PC-9 (cell line): ENCODE data around the gene ERP29. TPM values are rescaled to one million over a fixed set of nuclear protein-coding genes. Genes with fewer than 3 reads are reported as not detected.
A peak's percentile ranks its signal among the peaks of the same experiment; 100 is the strongest.

Experiments used
- BruUV-seq: library from RNA; stranded (reverse); fragments of 400-500 nt; replicated peaks from 2 replicates; lab custom pipeline; 2021; lab: Mats Ljungman, UMichigan
- CTCF ChIA-PET: fragments of 300-600 bp; sonication (Branson Sonifier 250); formaldehyde crosslinking; loops from one replicate; lab custom pipeline; 2022; ENCODE audit warnings: antibody characterized with exemption; lab: Charles Lee
- POLR2A ChIA-PET: fragments of 300-600 bp; sonication (Branson Sonifier 250); formaldehyde crosslinking; loops from one replicate; lab custom pipeline; 2022; ENCODE audit warnings: antibody characterized with exemption; ENCODE audit not compliant: unreplicated experiment; lab: Charles Lee
- DNase-seq, 2 experiments: peaks; one replicate each; pipeline versions ENCODE4 v3.0.0 to v3.0.0-alpha.2; 2015 to 2022; ENCODE audit warnings: mixed read lengths in 1 of 2
- H2AFZ ChIP-seq: fragments of 200-600 bp; sonication (generic); 2 replicates; pipeline ENCODE4 v1.8.1; 2017; ENCODE audit warnings: antibody characterized with exemption
- H3F3A ChIP-seq: fragments of 200-600 bp; sonication (generic); 2 replicates; pipeline ENCODE4 v1.8.1; 2017; ENCODE audit warnings: antibody characterized with exemption, mild to moderate bottlenecking, low read depth; ENCODE audit not compliant: insufficient read depth
- H3K27ac ChIP-seq: fragments of 200-600 bp; sonication (generic); 2 replicates; pipeline ENCODE4 v1.6.1; 2016; ENCODE audit warnings: mixed run types
- H3K27me3 ChIP-seq: fragments of 200-600 bp; sonication (generic); 2 replicates; pipeline ENCODE4 v1.6.1; 2016; ENCODE audit warnings: low read depth, mixed run types; ENCODE audit not compliant: insufficient read depth
- H3K36me3 ChIP-seq: fragments of 200-600 bp; sonication (generic); 2 replicates; pipeline ENCODE4 v1.6.1; 2016; ENCODE audit warnings: low read depth, mixed run types
- H3K4me1 ChIP-seq: fragments of 200-600 bp; sonication (generic); replicated peaks from 2 replicates; pipeline ENCODE4 v1.6.1; 2016; ENCODE audit warnings: mixed run types; ENCODE audit not compliant: insufficient read depth
- H3K4me2 ChIP-seq: fragments of 200-600 bp; sonication (generic); 2 replicates; pipeline ENCODE4 v1.6.1; 2017; ENCODE audit warnings: mixed run types
- H3K4me3 ChIP-seq: fragments of 200-600 bp; sonication (generic); 2 replicates; pipeline ENCODE4 v1.6.1; 2016; ENCODE audit warnings: mixed run types
- H3K79me2 ChIP-seq: fragments of 200-600 bp; sonication (generic); 2 replicates; pipeline ENCODE4 v1.6.1; 2017; ENCODE audit warnings: low read depth, mixed run types
- H3K9me2 ChIP-seq: fragments of 200-600 bp; sonication (generic); 2 replicates; pipeline ENCODE4 v1.8.1; 2017; ENCODE audit warnings: mild to moderate bottlenecking; ENCODE audit not compliant: insufficient read depth
- H3K9me3 ChIP-seq: fragments of 200-600 bp; sonication (generic); 2 replicates; pipeline ENCODE4 v1.8.1; 2016; ENCODE audit warnings: low read depth; ENCODE audit not compliant: insufficient read depth
- H4K20me1 ChIP-seq: fragments of 200-600 bp; sonication (generic); 2 replicates; pipeline ENCODE4 v1.8.1; 2017; ENCODE audit not compliant: insufficient read depth
- EZH2 ChIP-seq: fragments of 200-600 bp; sonication (generic); IDR thresholded peaks from 2 replicates; pipeline ENCODE4 v1.8.0; 2017; ENCODE audit warnings: antibody characterized with exemption, low read depth
- intact Hi-C: fragments of 100-400 bp; cut with micrococcal nuclease; formaldehyde crosslinking; loops from one replicate; pipeline ENCODE4 v1.10.0; 2022; ENCODE audit not compliant: unreplicated experiment
- total RNA-seq: library from RNA; stranded (reverse); gene quantifications from 2 replicates; pipeline ENCODE4 v1.2.3, GENCODE V29; 2021
- TF ChIP-seq, protein P1 (sequence below): fragments of 200-600 bp; sonication (generic); conservative IDR thresholded peaks from 2 replicates; pipeline ENCODE4 v1.6.1; 2017; ENCODE audit warnings: mixed run types, antibody characterized with exemption, mild to moderate bottlenecking, moderate library complexity

The ERP29 gene
- total RNA-seq, 1 experiment from 2014 or later, result 131 TPM

DNA sequence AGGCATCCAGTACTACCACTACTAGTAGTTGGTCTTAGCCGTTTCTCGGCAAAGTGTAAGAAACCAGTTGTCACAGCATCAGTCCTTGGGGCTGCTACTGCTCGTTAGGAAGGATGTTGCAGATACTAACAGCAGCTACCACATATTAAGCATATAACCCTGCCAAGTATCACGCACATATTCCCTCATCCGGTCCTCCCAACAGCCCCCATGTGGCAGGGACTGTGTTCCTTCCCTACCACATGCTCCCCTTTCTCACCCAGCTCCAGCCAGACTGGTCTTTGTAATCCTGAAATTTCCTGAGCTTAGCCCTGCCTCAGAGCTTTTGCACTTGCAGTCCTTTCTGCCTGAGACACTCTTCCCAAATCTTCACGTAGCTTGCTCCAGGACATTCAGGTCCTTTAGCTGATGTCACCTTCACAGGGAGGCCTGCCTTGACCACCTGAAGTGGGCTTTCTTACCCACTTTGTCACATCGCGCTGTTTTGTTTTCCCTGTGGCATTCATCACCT is 7.8 kb downstream of the ERP29 start:
- BruUV-seq, result no TSS peak
- POLR2A ChIA-PET, result no interaction called here
- Histone ChIP-seq H3K79me2 (peaks cover 53% of the 10 kb centered on the region), H3K9me3 (no peaks in the 10 kb centered on the region), H3K27ac (no peak overlapping the region), H3K4me1 (peaks cover 28% of the 10 kb centered on the region), H3F3A (peaks cover 72% of the 10 kb centered on the region), H4K20me1 (peaks cover 56% of the 10 kb centered on the region), H3K9me2 (no peaks in the 10 kb centered on the region), H3K36me3 (peaks cover 22% of the 10 kb centered on the region), H3K4me2 (no peak overlapping the region), H3K27me3 (no peaks in the 10 kb centered on the region), H3K4me3 (no peak overlapping the region), H2AFZ (no peak overlapping the region)
- intact Hi-C loops, result no loop called here
- TF ChIP-seq, protein P1, sequence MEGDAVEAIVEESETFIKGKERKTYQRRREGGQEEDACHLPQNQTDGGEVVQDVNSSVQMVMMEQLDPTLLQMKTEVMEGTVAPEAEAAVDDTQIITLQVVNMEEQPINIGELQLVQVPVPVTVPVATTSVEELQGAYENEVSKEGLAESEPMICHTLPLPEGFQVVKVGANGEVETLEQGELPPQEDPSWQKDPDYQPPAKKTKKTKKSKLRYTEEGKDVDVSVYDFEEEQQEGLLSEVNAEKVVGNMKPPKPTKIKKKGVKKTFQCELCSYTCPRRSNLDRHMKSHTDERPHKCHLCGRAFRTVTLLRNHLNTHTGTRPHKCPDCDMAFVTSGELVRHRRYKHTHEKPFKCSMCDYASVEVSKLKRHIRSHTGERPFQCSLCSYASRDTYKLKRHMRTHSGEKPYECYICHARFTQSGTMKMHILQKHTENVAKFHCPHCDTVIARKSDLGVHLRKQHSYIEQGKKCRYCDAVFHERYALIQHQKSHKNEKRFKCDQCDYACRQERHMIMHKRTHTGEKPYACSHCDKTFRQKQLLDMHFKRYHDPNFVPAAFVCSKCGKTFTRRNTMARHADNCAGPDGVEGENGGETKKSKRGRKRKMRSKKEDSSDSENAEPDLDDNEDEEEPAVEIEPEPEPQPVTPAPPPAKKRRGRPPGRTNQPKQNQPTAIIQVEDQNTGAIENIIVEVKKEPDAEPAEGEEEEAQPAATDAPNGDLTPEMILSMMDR, result no peak
- no peak for TF ChIP-seq EZH2
- DNase-seq, result no peak
- CTCF ChIA-PET, result interaction anchor here (0.6 kb wide), 1 partner anchor 9 kb away, joined by 3 read pairs; no protein-coding TSS in a partner anchor

- TSS peak; percentile 95 for BruUV-seq
- H3K36me3 ChIP-seq, result peaks cover 20% of the 10 kb centered on the region
- ChIA-PET CTCF (interaction anchor here (1.0 kb wide), 1 partner anchor 81 kb away, joined by 5 read pairs; no protein-coding TSS in a partner anchor), POLR2A (interaction anchor here (0.6 kb wide), 1 partner anchor 343 kb away, joined by 17 read pairs; no protein-coding TSS in a partner anchor)
- H3K27me3 ChIP-seq, result no peaks in the 10 kb centered on the region
- no peak overlapping the region for H3K27ac ChIP-seq
- H3K4me2 ChIP-seq, result no peak overlapping the region
- H3K9me2 ChIP-seq, result no peaks in the 10 kb centered on the region
- no peak for DNase-seq
- peaks cover 19% of the 10 kb centered on the region for H3K4me1 ChIP-seq
- peaks cover 49% of the 10 kb centered on the region for H4K20me1 ChIP-seq
- intact Hi-C loops, result no loop called here
- peaks cover 38% of the 10 kb centered on the region for H3K79me2 ChIP-seq
- no peaks in the 10 kb centered on the region for H3K9me3 ChIP-seq
- TF ChIP-seq, protein P1, result no peak
- no peak for TF ChIP-seq EZH2
- peaks cover 69% of the 10 kb centered on the region for H3F3A ChIP-seq
- H2AFZ ChIP-seq, result no peak overlapping the region
- no peak overlapping the region for H3K4me3 ChIP-seq
Observed at GRCh38 chr12:112022241-112023016, 9.2 kb downstream of the ERP29 start.

DNA sequence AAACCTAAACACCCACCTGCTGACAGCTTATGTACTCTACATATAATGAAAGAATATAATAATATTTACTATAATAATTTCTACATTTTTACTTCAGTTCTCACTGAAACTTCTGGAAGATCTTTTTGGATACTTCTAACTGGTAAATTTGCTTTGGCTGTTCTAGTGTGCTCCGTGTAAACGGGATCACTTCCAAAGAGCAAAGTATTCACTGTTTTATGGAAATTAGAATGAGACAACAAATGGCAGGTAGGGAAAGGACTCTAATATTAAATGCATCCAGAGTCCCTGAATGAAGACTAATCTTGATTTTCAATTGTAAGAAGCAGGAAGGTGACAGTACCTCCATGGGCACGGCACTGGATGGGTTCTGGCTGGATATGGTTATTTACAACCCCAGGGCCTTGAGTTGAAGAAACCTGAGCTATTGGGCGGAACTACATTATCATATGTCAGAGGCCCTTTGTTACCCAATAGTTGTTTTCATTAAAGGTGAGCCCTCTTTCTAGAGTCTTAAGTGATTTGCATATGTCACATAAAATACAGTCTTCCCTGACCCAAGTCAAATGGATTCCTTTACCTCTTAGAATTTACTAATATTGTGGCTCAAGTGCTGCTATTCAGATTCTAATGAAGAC is 10.7 kb downstream of the ERP29 start:
- no peaks in the 10 kb centered on the region for H3K9me2 ChIP-seq

More for the DNA sequence above, 10.7 kb downstream of the ERP29 start:
- Histone ChIP-seq H3K79me2 (peaks cover 24% of the 10 kb centered on the region), H3K27me3 (no peaks in the 10 kb centered on the region), H3K4me3 (no peak overlapping the region), H3F3A (peaks cover 71% of the 10 kb centered on the region), H3K36me3 (peaks cover 25% of the 10 kb centered on the region), H3K9me3 (no peaks in the 10 kb centered on the region), H2AFZ (no peak overlapping the region), H3K4me2 (no peak overlapping the region), H3K4me1 (peaks cover 5% of the 10 kb centered on the region), H4K20me1 (peaks cover 39% of the 10 kb centered on the region), H3K27ac (no peak overlapping the region)
- POLR2A ChIA-PET, result no interaction called here
- no TSS peak for BruUV-seq
- CTCF ChIA-PET, result interaction anchor here (0.7 to 1.0 kb wide), 2 partner anchors 63 to 83 kb away, joined by 3 to 5 read pairs; no protein-coding TSS in a partner anchor
- DNase-seq, result no peak
- intact Hi-C loops, result no loop called here
- TF ChIP-seq, protein P1, result no peak
- TF ChIP-seq EZH2, result no peak
